Neural progenitor cell (in vitro differentiated cells): ENCODE measurements around the gene GDF11.

Experiments used
- EZH2 ChIP-seq: fragments of 200-600 bp; sonication (generic); IDR thresholded peaks from 2 replicates; pipeline ENCODE4 v1.6.1; 2017; ENCODE audit warnings: antibody characterized with exemption, mild to moderate bottlenecking, moderate library complexity
- EZH2phosphoT487 ChIP-seq: fragments of 200-600 bp; sonication (generic); IDR thresholded peaks from 2 replicates; pipeline ENCODE4 v1.6.1; 2017; ENCODE audit warnings: antibody characterized with exemption

DNA sequence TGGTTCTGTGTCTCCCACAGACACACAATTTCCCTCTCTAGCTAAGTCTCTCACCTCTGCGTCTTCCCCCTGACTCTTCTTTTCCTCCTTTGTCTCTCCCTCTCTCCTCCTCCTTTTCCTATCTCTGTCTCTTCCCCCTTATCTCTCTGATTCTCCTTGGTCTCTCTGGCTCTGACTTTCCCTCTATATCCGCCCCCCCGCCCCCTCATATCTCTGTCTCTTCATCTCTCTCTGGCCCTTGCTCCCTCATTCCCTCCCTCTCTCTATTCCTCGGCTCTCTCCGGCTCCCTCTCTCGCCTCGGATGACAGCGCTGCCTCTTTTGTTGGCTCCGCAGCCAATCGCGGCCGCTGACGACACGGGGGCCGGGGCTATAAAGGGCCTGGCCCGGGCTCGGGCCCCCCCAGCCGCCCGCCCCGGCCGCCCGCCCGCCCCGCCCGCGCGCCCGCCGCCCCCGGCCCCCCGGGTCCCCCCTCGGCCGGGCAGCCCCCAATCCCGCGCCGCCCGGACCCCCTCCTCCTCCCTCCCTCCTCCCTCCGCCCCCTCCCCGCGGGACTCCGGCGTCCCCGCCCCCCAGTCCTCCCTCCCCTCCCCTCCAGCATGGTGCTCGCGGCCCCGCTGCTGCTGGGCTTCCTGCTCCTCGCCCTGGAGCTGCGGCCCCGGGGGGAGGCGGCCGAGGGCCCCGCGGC is at the start of gene GDF11:
- TF ChIP-seq EZH2phosphoT487 (no peak), EZH2 (no peak)
